NB4 (cell line): ENCODE data around the gene OTUD3.
"Not testable (repeated sequence)": the region's sequence is repeated elsewhere in the genome, so short reads cannot be mapped to it uniquely, and the experiment has no call there.

ENCODE experiments used
- DNase-seq: peaks from one replicate; pipeline ENCODE4 v3.0.0; 2010; ENCODE audit warnings: low read depth
- H3K4me3 ChIP-seq: one replicate; pipeline ENCODE4 v1.5.1; 2011; ENCODE audit warnings: mild to moderate bottlenecking, low read depth, low read length, moderate library complexity
- MYC ChIP-seq: IDR thresholded peaks from 2 replicates; pipeline ENCODE4 v1.6.1; 2011; ENCODE audit warnings: low read depth, low read length
- POLR2A ChIP-seq: IDR thresholded peaks from 2 replicates; pipeline ENCODE4 v1.6.1; 2011; ENCODE audit warnings: mild to moderate bottlenecking; ENCODE audit not compliant: insufficient read length; ENCODE audit errors: extremely low read depth
- TF ChIP-seq, protein P1 (sequence below): IDR thresholded peaks from 2 replicates; pipeline ENCODE4 v1.6.1; 2011; ENCODE audit warnings: low read depth, low read length
- TF ChIP-seq, protein P2 (sequence below): IDR thresholded peaks from one replicate; pipeline ENCODE4 v1.5.1; 2012; ENCODE audit warnings: low read depth, low read length

OTUD3 gene

DNA sequence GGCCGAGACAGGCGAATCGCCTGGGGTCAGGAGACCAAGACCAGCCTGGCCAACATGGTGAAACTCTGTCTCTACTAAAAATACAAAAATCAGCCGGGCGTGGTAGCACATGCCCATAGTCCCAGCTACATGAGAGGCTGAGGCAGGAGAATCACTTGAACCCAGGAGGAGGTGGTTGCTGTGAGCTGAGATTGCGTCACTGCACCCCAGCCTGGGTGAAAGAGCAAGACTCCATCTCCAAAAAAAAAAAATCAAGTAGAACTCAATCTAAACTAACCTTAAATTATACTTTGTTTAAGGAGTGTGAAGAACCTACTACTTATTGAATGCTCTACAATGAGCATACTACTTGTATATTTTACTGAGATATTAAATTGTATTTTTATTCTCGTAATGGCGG is 36.6 kb upstream of the OTUD3 start:
- TF ChIP-seq, protein P1, sequence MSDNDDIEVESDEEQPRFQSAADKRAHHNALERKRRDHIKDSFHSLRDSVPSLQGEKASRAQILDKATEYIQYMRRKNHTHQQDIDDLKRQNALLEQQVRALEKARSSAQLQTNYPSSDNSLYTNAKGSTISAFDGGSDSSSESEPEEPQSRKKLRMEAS = no peak
- TF ChIP-seq MYC (no peak), POLR2A (no peak)
- TF ChIP-seq, protein P2, sequence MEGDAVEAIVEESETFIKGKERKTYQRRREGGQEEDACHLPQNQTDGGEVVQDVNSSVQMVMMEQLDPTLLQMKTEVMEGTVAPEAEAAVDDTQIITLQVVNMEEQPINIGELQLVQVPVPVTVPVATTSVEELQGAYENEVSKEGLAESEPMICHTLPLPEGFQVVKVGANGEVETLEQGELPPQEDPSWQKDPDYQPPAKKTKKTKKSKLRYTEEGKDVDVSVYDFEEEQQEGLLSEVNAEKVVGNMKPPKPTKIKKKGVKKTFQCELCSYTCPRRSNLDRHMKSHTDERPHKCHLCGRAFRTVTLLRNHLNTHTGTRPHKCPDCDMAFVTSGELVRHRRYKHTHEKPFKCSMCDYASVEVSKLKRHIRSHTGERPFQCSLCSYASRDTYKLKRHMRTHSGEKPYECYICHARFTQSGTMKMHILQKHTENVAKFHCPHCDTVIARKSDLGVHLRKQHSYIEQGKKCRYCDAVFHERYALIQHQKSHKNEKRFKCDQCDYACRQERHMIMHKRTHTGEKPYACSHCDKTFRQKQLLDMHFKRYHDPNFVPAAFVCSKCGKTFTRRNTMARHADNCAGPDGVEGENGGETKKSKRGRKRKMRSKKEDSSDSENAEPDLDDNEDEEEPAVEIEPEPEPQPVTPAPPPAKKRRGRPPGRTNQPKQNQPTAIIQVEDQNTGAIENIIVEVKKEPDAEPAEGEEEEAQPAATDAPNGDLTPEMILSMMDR = no peak
- DNase-seq = no peak

DNA sequence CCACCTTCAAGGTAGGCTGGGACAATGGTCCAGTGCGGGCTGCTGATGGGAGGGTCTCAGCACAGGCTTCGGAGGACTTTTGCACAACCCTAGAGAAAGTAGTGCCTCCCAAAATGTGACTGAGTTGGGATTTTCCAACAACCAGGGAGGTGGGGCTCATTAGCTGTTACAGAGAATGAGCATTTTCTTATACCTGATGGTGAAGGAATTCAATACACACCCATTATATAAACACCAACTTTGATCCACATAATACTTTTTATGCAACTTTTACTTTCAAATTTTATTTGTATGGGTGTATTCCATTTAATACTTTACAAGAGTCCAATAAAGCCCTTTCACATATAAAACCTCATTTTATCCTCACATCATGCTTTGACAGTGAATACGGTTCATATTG is 35.9 kb upstream of the OTUD3 start:
- TF ChIP-seq, protein P1 = no peak
- no peak for TF ChIP-seq MYC
- TF ChIP-seq, protein P2 = no peak
- TF ChIP-seq POLR2A = no peak
- no peak for DNase-seq

More for the DNA sequence above, 36.6 kb upstream of the OTUD3 start:
- no peak overlapping the region for H3K4me3 ChIP-seq

DNA sequence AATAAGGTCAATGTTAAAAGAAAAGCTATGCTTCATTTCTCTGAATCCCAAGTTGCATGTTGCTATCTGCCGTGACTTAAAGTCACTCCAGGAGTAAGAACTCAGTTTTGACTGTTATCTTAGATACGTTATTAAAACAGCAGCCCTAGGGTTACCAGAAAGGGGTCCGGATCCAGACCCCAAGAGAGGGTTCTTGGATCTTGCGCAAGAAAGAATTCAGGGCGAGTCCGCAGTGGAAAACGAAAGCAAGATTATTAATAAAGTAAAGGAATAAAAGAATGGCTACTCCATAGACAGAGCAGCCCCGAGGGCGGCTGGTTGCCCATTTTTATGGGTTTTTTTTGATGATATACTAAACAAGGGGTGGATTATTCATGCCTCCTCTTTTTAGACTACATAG is 34.9 kb upstream of the OTUD3 start:
- not testable (repeated sequence) for DNase-seq, H3K4me3 ChIP-seq

More for the DNA sequence above, 35.9 kb upstream of the OTUD3 start:
- H3K4me3 ChIP-seq = no peak overlapping the region

DNA sequence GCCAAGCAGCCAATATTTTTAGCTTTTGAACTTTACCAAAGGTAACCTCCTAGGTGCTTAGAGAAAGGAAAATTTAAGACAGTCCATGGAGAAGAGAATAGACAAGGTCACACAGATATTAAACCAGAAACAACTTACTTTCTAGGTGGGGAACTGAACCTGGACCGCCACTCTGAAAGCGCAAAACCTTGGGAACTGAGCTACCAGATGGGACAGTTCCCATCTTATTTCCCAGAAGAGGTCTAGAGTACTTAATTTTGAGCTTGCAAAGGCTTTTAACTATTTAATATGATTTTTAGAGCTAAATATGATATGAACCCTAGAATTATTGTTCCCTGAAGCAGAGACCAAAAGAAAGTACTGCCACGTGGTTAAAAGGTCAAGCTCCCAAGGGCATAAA is 32.9 kb upstream of the OTUD3 start:
- H3K4me3 ChIP-seq, DNase-seq: not testable (repeated sequence)

DNA sequence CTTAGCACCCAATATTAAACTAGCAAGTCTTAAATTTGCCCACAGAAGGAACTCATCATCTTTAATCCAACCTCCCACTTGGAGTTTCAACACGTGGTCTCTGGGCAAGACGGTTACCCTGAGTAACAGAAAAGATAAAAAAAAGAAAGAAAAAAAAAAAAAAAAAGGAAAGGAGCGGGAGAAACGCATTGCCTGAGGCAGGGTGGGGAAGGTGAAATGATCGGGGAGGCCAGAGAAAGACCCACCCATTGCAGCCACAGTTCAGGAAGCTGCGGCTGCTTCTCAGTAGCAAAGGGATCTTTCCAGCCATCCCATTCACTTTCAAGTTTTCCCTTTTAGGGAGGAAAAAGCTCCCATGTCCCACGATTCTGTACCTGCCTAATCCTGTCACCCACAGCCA is 32.0 kb upstream of the OTUD3 start:
- DNase-seq = no peak
- TF ChIP-seq MYC (no peak), POLR2A (no peak)
- TF ChIP-seq, protein P1 = no peak
- TF ChIP-seq, protein P2 = no peak
- H3K4me3 ChIP-seq = no peak overlapping the region

DNA sequence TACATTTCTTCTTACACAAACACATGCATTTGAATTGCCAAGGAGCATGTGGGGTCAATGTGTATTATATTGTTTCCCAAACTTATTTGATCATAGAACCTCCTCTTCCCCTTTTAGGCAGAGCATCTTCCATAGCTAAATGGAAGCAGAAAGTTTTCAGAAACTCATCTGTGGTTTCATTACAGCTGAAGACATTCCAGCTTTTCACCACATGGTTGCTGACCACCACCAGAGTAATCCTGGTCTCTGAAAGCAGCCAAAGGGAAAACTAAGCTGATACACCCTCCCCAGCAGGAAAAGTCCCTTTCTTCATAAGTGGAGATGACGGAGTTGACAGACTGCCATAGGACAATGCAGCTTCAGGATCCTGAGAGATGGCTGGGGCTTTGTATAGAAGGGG is 30.2 kb upstream of the OTUD3 start:
- DNase-seq = no peak
- H3K4me3 ChIP-seq = no peak overlapping the region
- TF ChIP-seq MYC (no peak), POLR2A (no peak)
- TF ChIP-seq, protein P2 = no peak
- TF ChIP-seq, protein P1 = no peak

DNA sequence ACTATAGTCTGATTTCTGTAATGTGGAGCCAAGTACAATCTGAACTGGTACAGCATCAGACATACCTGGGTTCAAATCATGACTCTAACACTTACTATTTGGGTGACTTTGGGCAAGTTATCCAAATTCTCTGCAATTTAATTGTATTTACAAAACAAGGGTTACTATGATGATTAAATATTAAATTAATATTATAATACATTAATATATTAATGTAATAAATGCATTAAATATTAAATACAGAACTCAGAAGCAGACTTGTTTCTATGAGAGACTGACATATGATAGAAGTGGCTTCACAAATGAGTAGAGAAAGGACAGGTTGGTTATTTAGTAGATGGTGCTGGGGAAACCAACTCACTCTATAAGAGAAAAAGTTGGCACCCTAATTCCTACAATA is 27.3 kb upstream of the OTUD3 start:
- no peak for DNase-seq
- no peak overlapping the region for H3K4me3 ChIP-seq
- TF ChIP-seq, protein P2 = no peak
- TF ChIP-seq, protein P1 = no peak
- TF ChIP-seq MYC (no peak), POLR2A (no peak)
